ENCODE measurements around the gene TUT4.

Gene TUT4

DNA sequence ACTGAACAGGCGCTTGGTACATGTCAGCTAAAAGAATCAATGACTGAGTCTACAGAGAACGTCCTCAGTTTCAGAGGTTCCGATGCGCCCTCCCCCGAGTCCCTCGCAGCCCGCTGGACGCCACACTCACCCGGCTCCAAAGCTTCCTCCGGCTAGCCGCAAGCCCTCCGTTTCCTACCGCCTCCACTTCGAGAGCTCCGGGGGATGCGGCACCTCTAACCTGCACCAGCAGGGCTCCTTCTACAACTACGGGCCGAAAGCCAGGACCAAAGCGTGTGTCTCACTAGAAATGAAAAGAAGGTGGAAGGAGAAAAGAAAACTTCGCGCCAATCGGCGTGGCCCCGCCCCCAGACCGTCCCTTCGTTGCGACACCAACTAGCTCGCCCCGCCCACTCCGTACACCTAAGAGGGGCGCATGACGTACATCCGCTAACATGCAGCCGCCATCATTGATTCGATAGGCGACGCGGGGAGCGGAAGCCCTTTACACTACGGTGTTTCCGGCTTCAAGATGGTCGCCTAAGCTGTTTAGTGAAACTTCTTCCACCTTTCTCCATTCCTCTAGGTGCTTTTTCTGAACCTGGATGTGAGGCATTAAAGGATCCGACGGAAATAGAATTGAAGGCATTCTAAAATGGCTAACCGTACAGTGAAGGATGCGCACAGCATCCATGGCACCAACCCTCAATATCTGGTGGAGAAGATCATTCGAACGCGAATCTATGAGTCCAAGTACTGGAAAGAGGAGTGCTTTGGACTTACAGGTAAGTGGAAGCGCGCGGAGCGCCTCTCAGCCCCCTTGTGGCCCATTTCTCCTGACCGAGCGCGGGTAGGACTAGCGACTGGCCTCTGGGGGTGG lies 148.5 kb downstream of the TUT4 start, which contains the start of the genes ORC1 and PRPF38A:
Gene ORC1, minus strand, starts transcription at position 308 of the 859 bp plus-strand sequence. CDS start 2,200 bp downstream, outside the sequence.
Gene PRPF38A, plus strand, starts transcription at position 487 of the 859 bp plus-strand sequence. Its CDS starts 148 bp downstream, at position 635.
- DNase-seq (ENCODE audit: low read depth) = peak; percentile 95

GRCh38 chr1:52403566-52404115 lies 149.3 kb downstream of the TUT4 start:
- peak; percentile 71 for DNase-seq (ENCODE audit: low read depth)

DNA sequence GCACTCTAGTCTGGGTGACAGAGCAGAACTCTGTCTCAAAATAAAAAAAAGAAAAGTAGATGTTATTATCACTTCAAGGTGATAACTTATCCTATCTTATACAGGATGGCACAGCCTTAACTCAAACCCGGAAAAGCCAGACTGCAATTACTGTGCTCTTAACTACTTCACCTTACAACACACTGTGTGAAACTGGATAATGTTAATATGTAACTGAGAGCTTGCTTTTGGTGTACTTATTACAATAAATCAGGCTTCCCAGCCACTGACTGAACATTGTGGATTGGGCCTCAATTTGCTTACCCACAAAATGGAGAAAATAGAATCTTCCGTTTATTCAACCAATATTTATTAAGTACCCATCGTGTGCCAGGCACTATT lies 150.0 kb downstream of the TUT4 start:
- DNase-seq (ENCODE audit: low read depth) = no peak

DNA sequence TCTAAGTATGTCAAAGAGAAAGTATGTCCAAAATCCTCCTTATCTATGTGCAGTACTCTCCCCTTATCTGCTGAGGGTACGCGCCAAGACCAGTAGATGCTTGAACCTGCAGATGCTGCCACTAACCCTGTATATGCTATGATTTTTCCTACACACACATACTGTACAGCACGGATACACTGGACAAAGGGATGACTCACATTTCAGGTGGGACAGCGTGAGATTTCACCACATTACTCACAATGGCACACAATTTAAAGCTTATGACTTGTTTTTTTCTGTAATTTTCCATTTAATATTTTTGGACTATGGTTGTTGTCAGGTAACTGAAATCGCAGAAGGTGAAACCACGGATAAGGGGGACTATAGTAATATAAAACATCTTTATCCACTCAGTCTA lies 152.8 kb downstream of the TUT4 start:
- DNase-seq (ENCODE audit: low read depth) = no peak

- no peak for DNase-seq (ENCODE audit: low read depth)
These were observed 153.3 kb downstream of the TUT4 start for GRCh38 chr1:52399629-52400028.

DNA sequence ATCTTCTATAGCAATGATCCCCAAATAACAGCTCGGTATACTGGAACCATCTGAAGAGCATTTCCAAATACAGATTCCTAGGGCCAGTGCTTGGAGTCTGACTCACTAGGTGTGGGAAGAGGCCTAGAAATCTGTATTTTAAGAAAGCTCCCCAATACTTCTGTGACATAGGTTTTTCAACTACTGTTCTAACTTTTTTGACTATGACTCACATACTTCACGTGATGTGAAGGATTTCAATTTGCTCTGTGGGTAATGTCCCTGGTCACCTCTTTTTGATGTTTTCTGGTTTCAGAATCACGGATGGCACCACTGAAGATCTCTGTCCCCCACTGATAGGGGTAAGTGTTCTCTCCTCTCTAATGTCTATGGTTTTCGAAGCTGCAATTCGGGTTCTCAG lies 159.7 kb downstream of the TUT4 start:
- no peak for DNase-seq (ENCODE audit: low read depth)

DNA sequence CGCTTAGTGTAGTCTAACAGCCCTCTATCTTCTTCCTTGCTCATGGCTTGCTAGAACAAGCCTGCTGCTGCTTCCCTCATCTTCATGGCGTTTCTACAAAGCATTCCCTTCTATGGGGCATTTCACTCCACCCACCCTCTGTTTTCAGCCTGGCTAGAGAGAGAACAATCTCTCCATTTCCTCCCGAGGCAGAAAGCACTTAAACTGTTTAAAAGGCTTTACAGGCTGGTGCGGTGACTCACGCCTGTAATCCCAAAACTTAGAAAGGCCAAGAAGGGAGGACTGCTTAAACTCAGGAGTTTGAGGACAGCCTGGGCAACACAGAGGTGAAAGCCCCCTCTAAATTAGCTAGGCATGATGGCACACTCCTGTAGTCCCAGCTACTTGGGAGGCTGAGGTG lies 166.4 kb downstream of the TUT4 start:
- DNase-seq (ENCODE audit: low read depth) = no peak

DNA sequence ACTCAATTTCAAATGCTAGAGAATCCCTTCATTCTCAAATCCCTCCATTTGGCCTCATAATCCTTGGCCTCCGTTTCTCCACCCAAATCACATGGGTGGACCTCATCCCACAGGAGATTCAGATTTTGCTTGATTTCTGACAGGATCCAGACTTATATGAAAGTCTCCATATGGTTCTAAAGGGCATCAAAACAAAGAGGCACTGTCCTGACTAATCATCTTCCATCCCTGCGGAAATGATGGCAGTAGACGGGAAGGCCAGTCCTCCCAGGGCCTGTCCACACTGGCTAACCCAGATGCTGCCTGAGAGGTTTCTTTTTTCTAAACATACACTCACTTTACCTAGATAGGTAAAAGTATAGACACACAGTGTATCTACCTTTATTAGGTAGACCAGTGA lies 167.5 kb downstream of the TUT4 start:
- no peak for DNase-seq (ENCODE audit: low read depth)
